Measurements from ENCODE around the gene RP2. TPM values are rescaled to one million over a fixed set of nuclear protein-coding genes. Genes with fewer than 3 reads are reported as not detected.

RP2 gene
- total and polyA plus RNA-seq, 2 of the 8 experiments (the other 6 are each of a cell fraction or from before 2014, with no cell fraction given), result 2.2 to 6.9 TPM

Other genes starting within 250 kb of the RP2 start
- gene SLC9A7, start 77.9 kb upstream of the RP2 start, total RNA-seq (2021; fragmentation: NEBNext Ultra II Directional; extraction: Animal tissue kit (Norgen Biotek cat#: 25700)), result 12.7 and 17.2 TPM in 2 replicates
- 6.7 and 9.0 TPM in 2 replicates for gene SLC9A7, start 77.9 kb upstream of the RP2 start, polyA plus RNA-seq (2011; rRNA removed)
- gene JADE3, start 75.4 kb downstream of the RP2 start, total RNA-seq (2021; fragmentation: NEBNext Ultra II Directional; extraction: Animal tissue kit (Norgen Biotek cat#: 25700)), result 21.5 and 25.2 TPM in 2 replicates
- 4.8 and 6.9 TPM in 2 replicates for gene JADE3, start 75.4 kb downstream of the RP2 start, polyA plus RNA-seq (2011; rRNA removed)
- 3.1 and 4.0 TPM in 2 replicates for gene RGN, start 241.4 kb downstream of the RP2 start, total RNA-seq (2021; fragmentation: NEBNext Ultra II Directional; extraction: Animal tissue kit (Norgen Biotek cat#: 25700))
- gene RGN, start 241.4 kb downstream of the RP2 start, polyA plus RNA-seq (2011; rRNA removed), result 0.32 and 0.35 TPM in 2 replicates